ENCODE measurements around the gene TRIM32.

The TRIM32 gene

DNA sequence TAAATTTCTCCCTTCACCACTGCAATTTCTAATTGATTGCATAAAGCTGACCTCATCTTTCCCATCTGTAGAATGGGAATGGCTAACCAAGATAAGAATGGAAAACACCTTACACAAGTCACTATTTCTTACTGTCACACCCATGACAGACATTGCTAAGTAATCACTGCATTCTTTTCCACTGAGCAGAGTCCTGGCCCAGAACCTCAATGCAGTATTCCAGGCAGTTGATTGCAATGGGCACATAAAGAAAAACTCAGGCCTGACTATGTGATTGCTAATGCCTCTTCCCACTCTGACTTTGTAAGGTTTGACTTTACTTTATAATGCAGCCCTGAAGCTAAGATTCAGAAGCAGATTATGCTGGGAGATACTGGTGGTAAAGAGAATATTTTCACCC lies 29.3 kb downstream of the TRIM32 start:
- Histone ChIP-seq H3K27ac (ENCODE audit: extremely low read depth, low read depth, low read length) (no peak overlapping the region), H3K4me1 (ENCODE audit: control insufficient read depth, insufficient read depth, low read length) (no peaks in the 10 kb centered on the region), H3K9me3 (ENCODE audit: control insufficient read depth, insufficient read depth, low read depth, low read length) (no peaks in the 10 kb centered on the region), H3K4me3 (ENCODE audit: low read depth, low read length) (no peak overlapping the region), H3K36me3 (ENCODE audit: control insufficient read depth in 2 of 2, insufficient read depth in 1 of 2, low read length in 2 of 2) (no peaks in the 10 kb centered on the region)
- no peak for TF ChIP-seq HOXD13 (CRISPR knock-in tag; IDR thresholded peaks at IDR 0.05; ENCODE audit: borderline replicate concordance)
- TF ChIP-seq GLIS2 (tag by site-specific recombination; IDR thresholded peaks at IDR 0.05): no peak
- no peak for TF ChIP-seq KLF7 (tag by site-specific recombination; IDR thresholded peaks at IDR 0.05; ENCODE audit: borderline replicate concordance)
- no peak for TF ChIP-seq ZNF600 (tag by site-specific recombination; IDR thresholded peaks at IDR 0.05)
- no peak for TF ChIP-seq ZNF350 (tag by site-specific recombination; IDR thresholded peaks at IDR 0.05)
- no peak for TF ChIP-seq ZNF670 (tag by site-specific recombination; IDR thresholded peaks at IDR 0.05; ENCODE audit: low read depth)
- TF ChIP-seq, protein P1, sequence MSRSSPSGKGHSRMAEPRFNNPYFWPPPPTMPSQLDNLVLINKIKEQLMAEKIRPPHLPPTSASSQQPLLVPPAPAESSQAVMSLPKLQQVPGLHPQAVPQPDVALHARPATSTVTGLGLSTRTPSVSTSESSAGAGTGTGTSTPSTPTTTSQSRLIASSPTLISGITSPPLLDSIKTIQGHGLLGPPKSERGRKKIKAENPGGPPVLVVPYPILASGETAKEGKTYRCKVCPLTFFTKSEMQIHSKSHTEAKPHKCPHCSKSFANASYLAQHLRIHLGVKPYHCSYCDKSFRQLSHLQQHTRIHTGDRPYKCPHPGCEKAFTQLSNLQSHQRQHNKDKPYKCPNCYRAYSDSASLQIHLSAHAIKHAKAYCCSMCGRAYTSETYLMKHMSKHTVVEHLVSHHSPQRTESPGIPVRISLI (tag by site-specific recombination; IDR thresholded peaks at IDR 0.05): no peak
- TF ChIP-seq, protein P2, sequence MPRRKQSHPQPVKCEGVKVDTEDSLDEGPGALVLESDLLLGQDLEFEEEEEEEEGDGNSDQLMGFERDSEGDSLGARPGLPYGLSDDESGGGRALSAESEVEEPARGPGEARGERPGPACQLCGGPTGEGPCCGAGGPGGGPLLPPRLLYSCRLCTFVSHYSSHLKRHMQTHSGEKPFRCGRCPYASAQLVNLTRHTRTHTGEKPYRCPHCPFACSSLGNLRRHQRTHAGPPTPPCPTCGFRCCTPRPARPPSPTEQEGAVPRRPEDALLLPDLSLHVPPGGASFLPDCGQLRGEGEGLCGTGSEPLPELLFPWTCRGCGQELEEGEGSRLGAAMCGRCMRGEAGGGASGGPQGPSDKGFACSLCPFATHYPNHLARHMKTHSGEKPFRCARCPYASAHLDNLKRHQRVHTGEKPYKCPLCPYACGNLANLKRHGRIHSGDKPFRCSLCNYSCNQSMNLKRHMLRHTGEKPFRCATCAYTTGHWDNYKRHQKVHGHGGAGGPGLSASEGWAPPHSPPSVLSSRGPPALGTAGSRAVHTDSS (tag by site-specific recombination; IDR thresholded peaks at IDR 0.05): no peak
- no peak for TF ChIP-seq ZSCAN16 (tag by site-specific recombination; IDR thresholded peaks at IDR 0.05)
- TF ChIP-seq ZFP3 (tag by site-specific recombination; IDR thresholded peaks at IDR 0.05; ENCODE audit: low read depth): no peak
- TF ChIP-seq ZNF544 (tag by site-specific recombination; IDR thresholded peaks at IDR 0.05): no peak
- TF ChIP-seq ZNF768 (tag by site-specific recombination; IDR thresholded peaks at IDR 0.05): no peak
- TF ChIP-seq ZNF629 (tag by site-specific recombination; IDR thresholded peaks at IDR 0.05): no peak
- no peak for TF ChIP-seq ZNF169 (tag by site-specific recombination; IDR thresholded peaks at IDR 0.05)
- ChIA-PET CTCF (interaction anchor here (0.6 kb wide), 1 partner anchor 9 kb away, joined by 3 read pairs; no protein-coding TSS in a partner anchor), POLR2A (no interaction called here)

- CTCF ChIA-PET: no interaction called here
- H3K27ac ChIP-seq (ENCODE audit: extremely low read depth, low read depth, low read length): no peak overlapping the region
- no peak overlapping the region for H3K4me3 ChIP-seq (ENCODE audit: low read depth, low read length)
- no peaks in the 10 kb centered on the region for H3K36me3 ChIP-seq (ENCODE audit: control insufficient read depth in 2 of 2, insufficient read depth in 1 of 2, low read length in 2 of 2)
- POLR2A ChIA-PET: no interaction called here
- H3K9me3 ChIP-seq (ENCODE audit: control insufficient read depth, insufficient read depth, low read depth, low read length): no peaks in the 10 kb centered on the region
- no peaks in the 10 kb centered on the region for H3K4me1 ChIP-seq (ENCODE audit: control insufficient read depth, insufficient read depth, low read length)
- no peak for TF ChIP-seq ZNF529 (tag by site-specific recombination; IDR thresholded peaks at IDR 0.05; ENCODE audit: insufficient replicate concordance)
- no peak for TF ChIP-seq ZBTB44 (tag by site-specific recombination; IDR thresholded peaks at IDR 0.05)
- no peak for TF ChIP-seq ZNF677 (tag by site-specific recombination; IDR thresholded peaks at IDR 0.05)
- no peak for TF ChIP-seq OVOL3 (tag by site-specific recombination; IDR thresholded peaks at IDR 0.05)
- TF ChIP-seq ZBTB8A (tag by site-specific recombination; IDR thresholded peaks at IDR 0.05): no peak
- no peak for TF ChIP-seq ZNF404 (tag by site-specific recombination; IDR thresholded peaks at IDR 0.05)
- no peak for TF ChIP-seq ZBTB20 (tag by site-specific recombination; IDR thresholded peaks at IDR 0.05)
- TF ChIP-seq, protein P3, sequence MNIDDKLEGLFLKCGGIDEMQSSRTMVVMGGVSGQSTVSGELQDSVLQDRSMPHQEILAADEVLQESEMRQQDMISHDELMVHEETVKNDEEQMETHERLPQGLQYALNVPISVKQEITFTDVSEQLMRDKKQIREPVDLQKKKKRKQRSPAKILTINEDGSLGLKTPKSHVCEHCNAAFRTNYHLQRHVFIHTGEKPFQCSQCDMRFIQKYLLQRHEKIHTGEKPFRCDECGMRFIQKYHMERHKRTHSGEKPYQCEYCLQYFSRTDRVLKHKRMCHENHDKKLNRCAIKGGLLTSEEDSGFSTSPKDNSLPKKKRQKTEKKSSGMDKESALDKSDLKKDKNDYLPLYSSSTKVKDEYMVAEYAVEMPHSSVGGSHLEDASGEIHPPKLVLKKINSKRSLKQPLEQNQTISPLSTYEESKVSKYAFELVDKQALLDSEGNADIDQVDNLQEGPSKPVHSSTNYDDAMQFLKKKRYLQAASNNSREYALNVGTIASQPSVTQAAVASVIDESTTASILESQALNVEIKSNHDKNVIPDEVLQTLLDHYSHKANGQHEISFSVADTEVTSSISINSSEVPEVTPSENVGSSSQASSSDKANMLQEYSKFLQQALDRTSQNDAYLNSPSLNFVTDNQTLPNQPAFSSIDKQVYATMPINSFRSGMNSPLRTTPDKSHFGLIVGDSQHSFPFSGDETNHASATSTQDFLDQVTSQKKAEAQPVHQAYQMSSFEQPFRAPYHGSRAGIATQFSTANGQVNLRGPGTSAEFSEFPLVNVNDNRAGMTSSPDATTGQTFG (tag by site-specific recombination; IDR thresholded peaks at IDR 0.05; ENCODE audit: borderline replicate concordance): no peak
- TF ChIP-seq ZNF140 (tag by site-specific recombination; IDR thresholded peaks at IDR 0.05): no peak
- TF ChIP-seq PRDM4 (tag by site-specific recombination; IDR thresholded peaks at IDR 0.05): no peak
- TF ChIP-seq, protein P4, sequence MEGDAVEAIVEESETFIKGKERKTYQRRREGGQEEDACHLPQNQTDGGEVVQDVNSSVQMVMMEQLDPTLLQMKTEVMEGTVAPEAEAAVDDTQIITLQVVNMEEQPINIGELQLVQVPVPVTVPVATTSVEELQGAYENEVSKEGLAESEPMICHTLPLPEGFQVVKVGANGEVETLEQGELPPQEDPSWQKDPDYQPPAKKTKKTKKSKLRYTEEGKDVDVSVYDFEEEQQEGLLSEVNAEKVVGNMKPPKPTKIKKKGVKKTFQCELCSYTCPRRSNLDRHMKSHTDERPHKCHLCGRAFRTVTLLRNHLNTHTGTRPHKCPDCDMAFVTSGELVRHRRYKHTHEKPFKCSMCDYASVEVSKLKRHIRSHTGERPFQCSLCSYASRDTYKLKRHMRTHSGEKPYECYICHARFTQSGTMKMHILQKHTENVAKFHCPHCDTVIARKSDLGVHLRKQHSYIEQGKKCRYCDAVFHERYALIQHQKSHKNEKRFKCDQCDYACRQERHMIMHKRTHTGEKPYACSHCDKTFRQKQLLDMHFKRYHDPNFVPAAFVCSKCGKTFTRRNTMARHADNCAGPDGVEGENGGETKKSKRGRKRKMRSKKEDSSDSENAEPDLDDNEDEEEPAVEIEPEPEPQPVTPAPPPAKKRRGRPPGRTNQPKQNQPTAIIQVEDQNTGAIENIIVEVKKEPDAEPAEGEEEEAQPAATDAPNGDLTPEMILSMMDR (tag by site-specific recombination; IDR thresholded peaks at IDR 0.05): no peak
Measured at GRCh38 chr9:116717150-116717549, 30.0 kb downstream of the TRIM32 start.

Measured in HEK293 (cell line).